HG02943 (cell line): ENCODE data around the gene FOXN3.

Experiments
- ATAC-seq: cut with Tn5 transposase; IDR thresholded peaks from one replicate; pipeline ENCODE4 v1.9.1; 2021; ENCODE audit warnings: mild to moderate bottlenecking, low read depth, moderate library complexity; ENCODE audit not compliant: unreplicated experiment

The FOXN3 gene

DNA sequence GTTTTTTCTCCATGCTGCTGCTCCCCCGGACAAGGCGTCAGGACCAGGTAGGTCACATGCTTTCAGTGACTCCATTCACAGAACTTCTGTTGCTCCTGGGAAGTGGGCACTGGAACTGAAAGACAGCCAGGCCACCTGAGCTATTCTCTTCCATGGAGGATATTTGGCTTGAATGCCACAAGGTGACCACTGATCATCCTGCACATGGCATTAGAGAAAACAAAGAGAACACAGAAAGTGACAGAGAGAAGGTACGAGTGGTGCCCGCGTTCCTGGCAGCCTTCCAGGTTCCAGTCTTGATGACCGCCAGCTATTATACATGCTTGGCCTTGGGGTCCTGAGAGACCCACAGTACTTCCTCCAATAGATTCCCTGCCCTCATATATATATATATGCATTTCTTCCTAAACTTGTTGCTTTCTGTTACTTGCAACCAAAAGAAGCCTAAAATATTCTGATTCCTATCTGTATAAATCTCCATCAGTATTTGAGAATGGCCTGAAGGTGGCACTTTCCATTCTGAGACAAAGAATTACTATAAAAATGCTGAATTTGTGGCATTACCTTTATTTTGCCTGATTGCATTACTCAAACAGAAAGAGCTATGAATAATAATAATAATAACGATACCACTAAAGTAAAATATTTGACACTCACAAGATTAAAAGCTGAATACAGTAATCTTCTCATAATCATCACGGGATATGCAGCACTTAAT is 174.9 kb downstream of the FOXN3 start:
- no peak for ATAC-seq

DNA sequence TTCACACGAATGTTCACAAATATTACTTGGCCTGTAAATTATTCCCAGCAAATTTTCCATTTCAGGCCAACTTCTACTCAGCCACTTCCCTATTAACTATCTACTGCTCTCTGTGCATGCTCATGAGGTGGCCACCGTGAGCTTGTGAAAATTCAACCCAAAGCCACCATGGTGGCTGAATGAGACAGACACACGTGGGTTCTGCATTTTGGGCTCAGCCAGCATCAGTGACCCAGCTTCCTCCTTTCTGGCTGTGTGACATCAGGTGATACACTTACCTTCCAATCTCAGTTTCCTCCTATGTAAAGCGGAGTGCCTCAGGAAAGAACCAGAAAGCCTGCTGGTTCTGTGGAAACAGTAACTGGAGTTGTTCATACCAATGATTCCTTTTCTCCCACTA is 175.8 kb downstream of the FOXN3 start:
- ATAC-seq, result no peak

DNA sequence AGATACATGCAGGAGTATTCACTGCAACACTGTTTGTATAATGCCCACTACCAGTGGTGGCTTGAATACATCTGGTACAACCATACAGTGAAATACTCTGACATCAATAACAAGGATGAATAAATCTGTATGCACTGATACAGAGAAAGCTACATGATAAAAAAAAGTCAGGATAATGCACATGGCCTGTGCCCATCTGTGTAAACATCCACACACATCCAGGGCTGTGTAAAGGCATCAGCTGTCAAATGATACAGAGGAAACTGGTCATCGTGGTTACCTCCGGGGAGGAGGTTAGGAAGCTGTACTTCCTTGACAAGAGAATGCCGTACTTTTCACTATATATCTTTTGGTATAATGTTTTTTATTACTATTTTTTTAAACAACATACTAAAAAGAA is 176.6 kb downstream of the FOXN3 start:
- ATAC-seq, result no peak

GRCh38 chr14:89239023-89239422 is 178.0 kb downstream of the FOXN3 start:
- ATAC-seq, result no peak

- ATAC-seq, result no peak
Measured at GRCh38 chr14:89237921-89238529, 179.0 kb downstream of the FOXN3 start.

DNA sequence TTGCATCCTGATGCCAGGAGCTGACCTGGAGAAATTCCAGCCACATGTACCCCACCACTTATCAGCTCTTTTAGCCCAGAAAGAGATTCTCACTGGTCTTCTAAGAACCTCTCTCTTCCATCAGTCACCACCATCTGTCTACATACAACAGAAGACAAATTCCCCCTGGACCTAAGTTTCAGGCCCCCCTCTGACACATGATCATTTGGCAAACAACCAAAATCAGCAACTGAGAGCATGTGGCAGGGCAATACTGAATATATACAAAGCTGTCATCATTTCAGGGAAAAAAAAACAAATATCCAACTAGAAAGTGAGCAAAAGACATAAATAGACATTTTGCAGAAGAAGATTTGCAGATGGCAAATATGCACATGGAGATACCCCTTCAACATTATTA is 180.2 kb downstream of the FOXN3 start:
- ATAC-seq, result no peak

GRCh38 chr14:89233184-89233583 is 183.8 kb downstream of the FOXN3 start:
- ATAC-seq, result no peak

DNA sequence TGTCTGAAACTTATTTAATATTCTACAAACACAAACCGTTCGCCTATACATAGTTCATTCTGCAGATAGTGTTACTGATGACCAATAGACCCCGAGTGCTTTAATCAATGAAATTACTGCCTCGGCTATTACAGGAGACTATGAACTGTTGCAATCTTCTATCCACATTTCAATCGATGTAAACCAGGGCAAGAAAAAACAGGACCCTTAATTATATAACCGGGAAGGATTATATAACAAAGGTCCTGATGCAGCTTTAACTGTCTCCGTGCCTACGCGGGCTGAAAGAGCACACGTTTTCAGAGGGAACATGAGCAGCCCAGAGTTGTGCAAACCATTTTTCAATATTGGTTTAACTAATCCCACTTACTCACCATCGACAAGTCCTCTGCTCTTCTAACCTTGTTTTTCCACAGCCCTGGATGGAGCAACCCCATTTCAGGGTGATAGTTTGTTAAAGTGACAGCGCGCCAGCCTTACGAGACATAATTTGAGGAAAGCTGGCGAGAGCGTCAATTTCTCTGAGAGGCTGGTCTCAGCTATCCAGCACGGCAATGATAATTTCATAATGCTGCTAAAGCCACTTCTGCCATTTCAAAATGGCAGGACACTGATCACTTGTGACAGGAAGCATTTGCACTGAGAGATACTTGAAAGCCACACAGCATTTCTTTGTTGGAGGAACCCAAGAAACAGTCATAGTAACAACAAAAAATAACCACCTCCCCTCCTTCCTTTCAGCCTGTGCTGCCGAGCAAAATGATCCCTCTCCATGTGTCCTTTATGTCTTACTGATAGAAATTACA is 184.6 kb downstream of the FOXN3 start:
- no peak for ATAC-seq

DNA sequence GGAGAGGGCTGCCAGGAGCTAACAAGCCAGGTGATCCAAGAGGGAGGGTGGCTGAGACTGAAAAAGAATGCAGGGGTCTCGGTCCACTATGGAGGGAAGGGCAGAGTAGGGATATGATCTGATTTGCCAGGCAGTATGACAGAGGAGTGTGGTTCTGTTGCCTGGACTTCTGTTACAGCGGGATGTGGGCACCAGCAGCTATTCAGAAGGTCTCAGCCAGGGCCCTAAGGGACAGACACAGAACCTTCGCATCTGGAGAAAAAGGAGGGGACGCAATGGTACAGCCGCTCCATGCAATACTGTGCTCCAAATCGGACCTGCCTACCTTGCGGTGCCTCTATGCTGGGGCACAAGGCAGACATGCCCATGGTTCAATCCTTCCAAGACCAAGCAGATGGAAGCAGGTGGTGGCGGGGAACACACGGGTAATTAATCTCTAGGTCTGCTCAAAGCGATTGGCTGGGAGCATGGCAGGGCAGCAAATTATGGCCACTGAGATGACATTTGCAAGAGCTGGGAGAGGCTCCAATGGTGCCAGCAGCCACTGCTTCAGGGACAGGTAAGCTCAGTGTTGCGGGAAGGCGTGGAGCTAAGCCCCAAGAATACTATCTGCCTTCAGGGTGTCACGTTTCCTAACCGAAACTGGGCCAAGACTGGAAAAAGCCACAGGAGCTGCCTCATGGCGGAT is 185.5 kb downstream of the FOXN3 start:
- ATAC-seq, result no peak

GRCh38 chr14:89228921-89229639 is 188.0 kb downstream of the FOXN3 start:
- ATAC-seq, result no peak

DNA sequence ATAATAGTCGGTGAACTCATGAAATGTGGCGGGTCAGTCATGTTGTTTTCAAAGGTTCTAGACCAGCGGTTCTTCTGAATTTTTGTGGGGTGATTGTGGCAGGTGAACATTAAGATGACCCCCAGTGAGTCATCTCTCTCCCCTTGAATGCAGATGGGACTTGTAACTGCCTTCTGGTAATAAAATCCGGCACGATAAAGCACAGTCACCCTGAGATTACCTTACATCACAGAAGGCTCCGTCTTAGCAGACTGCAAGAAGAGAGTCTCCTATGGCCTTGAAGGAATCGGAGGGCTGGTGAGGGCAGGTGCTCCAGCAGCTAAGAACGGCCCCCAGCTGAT is 189.6 kb downstream of the FOXN3 start:
- no peak for ATAC-seq

GRCh38 chr14:89226801-89227495 is 190.1 kb downstream of the FOXN3 start:
- no peak for ATAC-seq

DNA sequence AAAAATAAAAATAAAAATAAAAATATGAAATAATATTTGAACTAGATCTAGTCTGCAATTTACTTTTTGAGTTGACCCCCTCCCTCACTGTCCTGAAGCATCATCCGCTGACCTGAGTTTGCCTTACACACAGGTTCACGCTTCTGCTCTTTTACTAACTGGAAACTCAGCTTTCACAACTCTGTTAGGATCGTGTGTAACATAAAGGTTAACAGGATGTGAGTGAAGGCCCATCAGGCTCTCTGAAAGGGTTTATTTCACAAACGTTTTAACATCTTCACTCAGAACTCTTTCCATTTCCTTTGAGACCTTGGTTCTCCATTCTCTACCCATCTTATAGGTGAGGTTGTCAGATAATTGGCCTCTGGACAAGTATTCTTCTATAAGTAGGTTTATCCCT is 191.4 kb downstream of the FOXN3 start:
- no peak for ATAC-seq

GRCh38 chr14:89221109-89221810 is 195.8 kb downstream of the FOXN3 start:
- no peak for ATAC-seq

DNA sequence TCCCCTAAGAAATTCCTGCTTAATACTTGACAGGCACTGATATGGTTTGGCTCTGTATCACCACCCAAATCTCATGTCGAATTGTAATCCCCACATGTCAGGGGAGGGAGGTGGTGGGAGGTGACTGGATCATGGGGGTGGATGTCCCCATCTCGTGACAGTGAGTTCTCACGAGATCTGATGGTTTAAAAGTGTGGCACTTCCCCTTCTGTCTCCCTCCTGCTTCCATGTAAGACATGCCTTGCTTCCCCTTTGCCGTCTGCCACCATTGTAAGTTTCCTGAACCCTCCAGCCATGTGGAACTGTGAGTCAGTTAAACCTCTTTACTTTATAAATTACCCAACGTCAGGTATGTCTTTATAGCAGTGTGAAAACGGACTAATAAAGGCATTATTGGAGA is 198.0 kb downstream of the FOXN3 start:
- no peak for ATAC-seq

GRCh38 chr14:89217891-89218290 is 199.1 kb downstream of the FOXN3 start:
- ATAC-seq, result no peak

- ATAC-seq, result no peak
Measured at GRCh38 chr14:89215531-89215930, 201.5 kb downstream of the FOXN3 start.

- no peak for ATAC-seq
Measured at GRCh38 chr14:89215114-89215513, 201.9 kb downstream of the FOXN3 start.

DNA sequence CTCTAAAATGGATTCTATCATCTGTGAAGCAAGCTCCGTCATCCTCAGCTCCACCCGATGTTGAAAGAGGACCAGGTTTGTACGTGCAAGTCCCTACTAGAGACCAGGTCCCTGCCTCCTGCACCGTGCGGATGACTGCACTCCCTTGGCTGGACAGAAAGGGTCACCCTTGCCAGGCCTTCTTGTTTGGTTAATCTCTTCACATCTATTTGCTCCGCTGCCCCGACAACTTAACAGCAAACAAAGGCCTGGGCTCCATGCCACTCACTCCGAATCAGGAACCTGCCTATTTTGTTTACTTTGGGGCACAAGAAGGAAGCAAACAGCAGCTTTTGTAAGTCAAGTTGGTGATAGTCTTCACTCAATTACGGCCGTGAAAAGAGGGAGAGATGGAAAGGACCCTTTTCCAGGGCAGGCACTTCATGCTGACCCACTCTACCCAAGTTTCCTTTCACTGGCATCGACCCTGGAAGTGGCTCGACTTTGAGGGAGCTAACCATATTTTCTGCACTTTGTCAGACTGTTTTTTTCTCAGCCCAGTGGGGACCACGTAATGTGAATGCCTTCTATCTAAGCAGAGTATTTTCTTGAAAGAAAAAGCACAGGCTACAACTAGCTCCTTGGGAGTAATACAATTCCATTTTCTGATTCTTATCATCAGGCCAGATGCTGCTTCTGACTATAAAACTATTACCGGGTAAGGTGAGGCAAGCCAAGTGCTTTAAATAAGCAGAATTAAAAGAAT is 202.6 kb downstream of the FOXN3 start:
- ATAC-seq, result no peak
